CD1c-positive myeloid dendritic cell (primary cell): ENCODE measurements around the gene PPA1.
A peak's percentile ranks its signal among the peaks of the same experiment; 100 is the strongest.
"Not testable (repeated sequence)": the region's sequence is repeated elsewhere in the genome, so short reads cannot be mapped to it uniquely, and the experiment has no call there.

Experiments
- DNase-seq: peaks from one replicate; pipeline ENCODE4 v3.0.0-alpha.2; 2016; ENCODE audit errors: extremely low spot score

Gene PPA1

DNA sequence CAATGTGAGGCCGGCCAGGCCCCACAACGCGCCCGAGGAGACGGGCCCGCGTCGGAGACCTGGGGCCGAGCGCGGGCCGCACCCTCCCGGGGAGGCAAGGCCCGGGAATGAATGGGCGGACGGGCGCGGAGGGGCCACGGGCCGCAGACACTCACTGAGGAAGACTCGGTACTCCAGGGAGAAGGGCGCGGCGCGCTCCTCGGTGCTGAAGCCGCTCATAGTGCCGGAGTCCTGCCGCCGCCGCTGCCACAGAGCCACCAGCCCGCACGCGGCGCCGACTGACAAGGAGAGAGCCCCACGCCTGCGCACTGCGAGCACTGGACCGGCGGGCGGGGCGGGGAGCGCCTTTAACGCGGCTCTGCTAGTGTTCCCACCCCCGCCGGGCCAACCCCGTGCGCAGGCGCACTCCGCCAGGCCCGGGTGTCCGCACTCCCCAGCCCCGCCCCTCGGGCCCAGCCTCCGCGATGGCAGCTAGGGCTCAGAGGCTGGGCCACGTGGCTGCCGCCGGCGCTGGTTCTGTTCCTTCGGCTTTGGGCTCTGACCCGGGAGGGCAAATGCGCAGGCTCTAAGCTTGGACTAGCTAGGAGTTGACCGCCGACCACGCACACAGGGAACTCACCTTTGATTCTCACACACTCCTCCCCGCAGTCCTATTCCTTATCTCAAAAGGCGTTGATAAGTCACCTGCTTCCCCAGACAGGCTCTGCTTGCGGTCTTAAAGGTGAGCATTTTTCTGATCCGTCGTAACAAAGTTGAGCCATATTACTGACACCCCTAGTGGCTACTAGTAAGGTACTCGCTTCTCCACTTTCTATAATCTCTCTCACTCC, at the start of gene PPA1:
Gene PPA1, minus strand, starts transcription at position 321 of the 830 bp plus-strand sequence. Its CDS starts 102 bp downstream, at position 219.
- peak; percentile 100 for DNase-seq

DNA sequence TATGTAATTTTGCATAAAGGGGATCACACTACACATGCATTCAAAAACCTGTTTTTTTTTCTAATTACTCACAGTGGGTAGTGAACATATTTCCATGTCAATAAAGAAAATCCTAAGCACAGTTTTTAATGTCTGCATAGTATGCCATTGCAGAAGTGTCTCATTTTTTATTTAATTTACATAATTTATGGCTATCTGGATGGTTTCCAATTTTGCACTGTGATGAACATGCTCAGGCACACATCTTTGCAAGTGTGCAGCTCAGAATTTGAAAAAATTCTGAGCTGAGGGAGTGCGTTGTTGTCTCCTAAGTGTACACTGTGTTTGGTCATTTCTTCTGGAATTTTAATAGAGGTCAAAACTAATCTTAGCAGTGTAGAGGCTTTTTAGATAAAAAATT, 48.4 kb upstream of the PPA1 start:
- no peak for DNase-seq

DNA sequence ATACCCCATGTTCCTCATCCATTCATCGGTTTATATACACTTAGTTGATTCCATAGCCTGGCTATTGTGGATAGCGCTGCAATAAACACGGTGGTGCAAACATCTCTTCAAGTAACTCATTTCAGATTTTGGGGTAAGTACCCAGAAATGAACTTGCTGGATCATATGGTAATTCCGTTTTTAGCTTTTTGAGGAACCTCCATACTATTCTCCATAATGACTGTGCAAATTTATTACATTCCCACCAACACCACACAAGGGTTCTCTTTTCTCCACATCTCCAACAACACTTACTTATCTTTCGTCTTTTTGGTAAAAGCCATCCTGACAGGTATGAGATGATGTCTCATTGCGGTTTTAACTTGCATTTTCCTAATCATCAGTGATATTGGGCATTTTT, 46.9 kb upstream of the PPA1 start:
- DNase-seq = peak; percentile 31

GRCh38 chr10:70277396-70278030, 44.3 kb upstream of the PPA1 start:
- DNase-seq = no peak

- peak; percentile 65 for DNase-seq
Measured at GRCh38 chr10:70274643-70275042, 41.4 kb upstream of the PPA1 start.

DNA sequence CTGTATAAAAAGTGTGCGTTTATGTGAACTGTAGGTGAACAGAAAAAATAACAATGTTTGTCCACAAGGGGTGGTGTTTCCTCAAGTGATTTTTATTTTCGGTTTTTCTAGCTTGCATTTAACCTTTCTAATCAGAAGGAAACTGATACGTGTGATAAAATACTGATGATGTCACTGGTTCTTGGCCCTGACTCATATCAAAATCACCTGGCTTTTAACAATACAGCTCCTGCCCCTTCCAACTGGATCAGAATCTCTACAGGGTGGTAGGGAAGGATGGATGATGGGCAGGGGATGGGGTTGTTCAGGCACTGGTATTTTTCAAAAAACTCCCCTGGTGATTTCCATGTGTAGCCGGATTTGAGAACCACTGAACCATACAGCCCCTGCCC, 39.7 kb upstream of the PPA1 start:
- peak; percentile 51 for DNase-seq

- no peak for DNase-seq
Measured at GRCh38 chr10:70271996-70272924, 39.0 kb upstream of the PPA1 start.

- no peak for DNase-seq
Measured at GRCh38 chr10:70270952-70271351, 37.7 kb upstream of the PPA1 start.

- DNase-seq = no peak
Measured at GRCh38 chr10:70269741-70270140, 36.5 kb upstream of the PPA1 start.

DNA sequence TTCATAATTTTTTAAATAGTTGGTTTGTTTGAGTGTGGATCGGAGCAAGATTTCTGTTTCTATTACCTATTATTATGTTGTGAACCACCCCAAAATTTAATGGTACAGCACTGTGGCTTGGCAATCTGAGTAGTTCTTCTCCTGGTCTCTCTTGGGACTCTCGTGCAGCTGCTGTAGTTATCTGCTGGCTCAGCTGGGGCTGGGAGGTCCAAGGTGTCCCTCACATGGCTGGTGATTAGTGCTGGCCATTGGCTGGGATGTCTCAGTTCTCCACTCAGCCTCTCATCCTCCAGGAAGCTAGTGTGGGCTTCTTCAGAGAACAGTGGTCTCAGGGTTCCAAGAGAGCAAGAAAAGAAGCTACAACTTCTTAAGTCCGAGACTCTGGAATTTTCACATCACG, 35.1 kb upstream of the PPA1 start:
- no peak for DNase-seq

DNA sequence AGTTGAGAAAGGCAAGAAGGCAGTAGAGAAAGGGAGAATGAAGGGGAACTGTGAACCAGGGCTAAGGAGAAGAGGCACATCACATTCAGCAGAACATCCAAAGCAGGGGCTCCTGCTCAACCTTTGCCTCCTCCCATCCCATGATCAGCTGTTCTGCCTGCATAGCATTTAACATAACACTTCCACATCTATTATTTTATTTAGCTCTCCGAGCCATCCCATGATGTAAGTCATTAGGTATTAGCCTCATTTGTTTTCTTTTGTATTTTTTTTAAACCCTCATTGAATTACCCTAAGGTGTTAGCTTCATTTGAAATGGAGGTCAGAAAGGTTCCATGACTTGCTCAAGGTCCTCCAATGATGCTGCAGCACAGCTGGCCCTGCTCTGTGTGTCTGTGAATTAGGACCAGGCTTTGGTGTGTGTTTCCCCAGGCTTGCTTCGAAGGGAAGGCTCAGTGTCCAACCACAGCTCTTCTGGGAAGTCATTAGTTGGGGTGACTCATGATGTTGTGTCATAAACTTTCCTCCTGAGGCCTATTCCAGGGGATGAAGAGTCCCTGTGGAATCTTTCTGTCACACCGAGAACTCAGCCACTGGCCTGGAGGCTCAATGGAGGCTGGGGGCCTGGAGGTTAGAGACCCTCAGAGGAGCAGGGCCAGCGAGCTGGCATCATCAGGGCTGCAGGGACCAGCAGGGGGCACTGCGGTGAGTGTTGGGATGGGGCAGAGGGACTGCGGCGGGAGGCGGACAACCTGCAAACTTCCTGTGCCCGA, 34.1 kb upstream of the PPA1 start:
- peak; percentile 60 for DNase-seq

GRCh38 chr10:70266701-70267100, 33.5 kb upstream of the PPA1 start:
- DNase-seq = no peak

- no peak for DNase-seq
Measured at GRCh38 chr10:70266056-70266455, 32.8 kb upstream of the PPA1 start.

DNA sequence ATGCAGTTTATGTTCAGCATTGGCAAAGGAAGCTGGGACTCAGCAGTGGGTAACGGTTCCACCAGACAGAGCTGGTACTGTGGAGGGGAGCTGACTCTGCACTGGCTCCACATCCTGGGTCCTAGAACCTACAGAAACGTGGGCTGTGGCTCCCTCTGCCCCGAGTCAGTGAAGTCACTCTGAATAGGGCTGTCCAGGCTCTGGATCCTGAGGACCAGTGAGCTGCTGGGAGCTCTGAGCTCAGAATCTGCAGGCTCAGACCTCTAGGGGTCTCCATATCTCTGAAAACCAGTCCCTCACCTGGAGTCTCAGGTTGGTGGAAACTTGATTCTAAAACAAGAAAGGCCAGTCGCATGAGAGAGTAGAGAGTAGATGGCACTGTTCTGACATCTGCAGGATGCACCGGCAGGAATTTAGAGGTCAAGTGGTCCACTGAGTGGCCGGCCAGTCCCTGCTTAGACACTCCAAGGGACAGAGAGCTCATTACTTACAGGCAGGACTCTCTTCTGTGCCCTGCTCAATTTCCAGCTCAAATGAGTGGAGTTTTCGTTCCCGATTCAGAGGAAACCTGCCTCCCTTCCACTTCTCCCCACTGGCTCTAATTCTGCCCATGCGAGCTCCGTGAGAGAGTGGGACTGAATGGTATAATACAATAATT, 31.9 kb upstream of the PPA1 start:
- DNase-seq = no peak

GRCh38 chr10:70260734-70261133, 27.5 kb upstream of the PPA1 start:
- DNase-seq = no peak

- no peak for DNase-seq
Measured at GRCh38 chr10:70260259-70260658, 27.0 kb upstream of the PPA1 start.

GRCh38 chr10:70258216-70258615, 25.0 kb upstream of the PPA1 start:
- no peak for DNase-seq

DNA sequence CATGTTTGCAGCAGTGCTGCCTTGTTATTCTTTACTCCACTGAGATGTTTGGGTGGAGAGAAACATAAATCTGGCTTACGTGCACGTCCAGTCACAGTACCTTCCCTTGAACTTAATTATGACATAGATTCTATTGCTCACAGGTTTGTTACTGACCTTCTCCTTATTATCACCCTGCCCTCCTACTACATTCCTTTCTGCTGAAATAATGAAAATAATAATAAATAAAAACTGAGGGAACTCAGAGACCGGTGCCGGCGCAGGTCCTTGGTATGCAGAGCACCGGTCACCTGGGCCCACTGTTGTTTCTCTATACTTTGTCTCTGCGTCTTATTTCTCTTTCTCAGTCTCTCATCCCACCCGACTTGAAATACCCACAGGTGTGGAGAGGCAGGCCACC, 24.6 kb upstream of the PPA1 start:
- DNase-seq = not testable (repeated sequence)

DNA sequence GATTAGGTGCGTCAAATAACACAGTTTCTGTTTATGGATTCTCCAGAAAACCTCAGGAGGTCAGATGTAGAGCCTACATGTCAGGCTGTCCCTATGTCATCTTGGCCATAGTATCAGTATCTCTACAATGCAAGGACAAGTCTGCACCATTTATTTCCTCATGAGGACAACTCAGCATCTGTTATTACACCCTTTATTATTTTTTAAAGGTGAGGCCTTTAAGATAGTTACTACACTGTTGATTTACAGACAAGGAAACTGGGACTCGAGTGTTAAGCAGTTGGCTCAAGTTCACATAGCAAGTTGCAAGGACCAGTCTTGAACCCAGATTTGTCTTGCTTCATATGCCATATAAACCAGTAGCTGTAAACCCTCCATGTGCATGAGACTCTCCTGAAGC, 23.2 kb upstream of the PPA1 start:
- DNase-seq = no peak

- DNase-seq = peak; percentile 54
Measured at GRCh38 chr10:70255329-70256299, 22.4 kb upstream of the PPA1 start.
